ENCODE measurements around the gene GIPC2.

GRCh38 chr1:78044796-78045562, 787 bp upstream of the GIPC2 start:
- no peak for TF ChIP-seq CTCF (IDR thresholded peaks at IDR 0.05)
- no peak for TF ChIP-seq EZH2 (IDR thresholded peaks at IDR 0.05; ENCODE audit: borderline replicate concordance, insufficient read depth, low read depth, low read length, poor library complexity, severe bottlenecking)

Data from B cell (primary cell).